Activated naive CD8-positive, alpha-beta T cell treated with anti-CD3 and anti-CD28 coated beads, Interleukin-2, amount 50 U/mL, for 24 hours (primary cell): Measurements from ENCODE around the gene MED26.

Experiments
- ATAC-seq: fragments of 150-1000 bp; cut with Tn5 transposase; one replicate; pipeline ENCODE4 v1.10.0; 2021
- DNase-seq: peaks from one replicate; pipeline ENCODE4 v3.0.0; 2021
- H3K27ac Mint-ChIP-seq: one replicate; pipeline ENCODE4 v1.8.0; 2021; ENCODE audit warnings: mild to moderate bottlenecking, mixed read lengths
- H3K27me3 Mint-ChIP-seq: one replicate; pipeline ENCODE4 v1.8.0; 2021; ENCODE audit warnings: mixed read lengths
- H3K36me3 Mint-ChIP-seq: one replicate; pipeline ENCODE4 v1.8.0; 2021; ENCODE audit warnings: low read depth, mixed read lengths
- H3K4me1 Mint-ChIP-seq: one replicate; pipeline ENCODE4 v1.8.0; 2021; ENCODE audit warnings: mixed read lengths
- H3K4me3 Mint-ChIP-seq: one replicate; pipeline ENCODE4 v1.8.0; 2021; ENCODE audit warnings: mild to moderate bottlenecking, moderate library complexity, mixed read lengths
- H3K9me3 Mint-ChIP-seq: one replicate; pipeline ENCODE4 v1.8.0; 2021; ENCODE audit warnings: mixed read lengths

MED26 gene

DNA sequence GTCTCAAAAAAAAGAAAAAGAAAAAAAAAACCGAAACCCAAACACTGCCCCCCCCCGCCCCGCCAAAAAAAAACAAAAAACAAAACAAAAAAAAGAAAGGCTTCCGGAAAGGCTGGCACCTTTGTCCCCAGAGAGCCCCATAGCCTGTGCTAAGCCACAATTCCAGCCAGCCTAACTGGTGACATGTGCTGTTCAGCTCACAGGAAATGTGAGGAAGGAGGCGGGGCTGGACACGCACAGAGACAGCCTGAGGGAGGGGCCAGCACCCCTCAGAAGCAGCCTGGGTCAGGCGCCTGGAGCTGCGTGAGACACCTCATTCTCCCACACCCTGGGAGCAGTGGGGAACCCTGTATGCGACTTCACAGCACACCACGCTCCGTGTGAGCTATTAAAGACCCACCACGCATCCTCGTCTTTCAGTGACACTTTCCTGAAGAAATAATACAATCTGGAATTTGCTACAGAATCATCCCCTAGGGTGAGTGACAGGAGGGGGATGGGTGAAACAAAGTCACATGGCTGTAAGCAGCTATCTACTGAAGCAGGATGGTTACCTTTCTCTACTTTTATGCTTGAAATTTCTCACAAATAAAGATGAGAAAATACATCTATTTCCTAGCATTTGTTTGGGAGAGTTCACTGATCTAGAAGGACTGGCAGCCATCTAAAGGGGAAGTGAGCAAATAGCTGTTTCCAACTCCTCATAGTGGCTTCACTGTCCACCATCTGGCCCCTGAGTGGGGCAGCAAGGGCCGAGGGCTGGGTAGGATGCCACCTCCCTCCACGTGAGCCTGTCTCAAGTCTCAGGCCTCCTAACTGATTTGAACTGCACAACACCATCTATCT is 43.5 kb downstream of the MED26 start:
- peak; percentile 89 for DNase-seq
- ATAC-seq, result peak; percentile 80
- Mint-ChIP-seq H3K9me3 (no peaks in the 10 kb centered on the region), H3K36me3 (peaks cover 3% of the 10 kb centered on the region), H3K27me3 (no peaks in the 10 kb centered on the region), H3K4me1 (peaks cover 84% of the 10 kb centered on the region), H3K4me3 (peak overlapping the region; percentile 88), H3K27ac (peak overlapping the region; percentile 85)

GRCh38 chr19:16582486-16583261 is 45.3 kb downstream of the MED26 start:
- H3K9me3 Mint-ChIP-seq, result no peaks in the 10 kb centered on the region
- peaks cover 75% of the 10 kb centered on the region for H3K4me1 Mint-ChIP-seq
- DNase-seq, result no peak
- peak overlapping the region; percentile 88 for H3K4me3 Mint-ChIP-seq
- ATAC-seq, result no peak
- H3K27me3 Mint-ChIP-seq, result no peaks in the 10 kb centered on the region
- peak overlapping the region; percentile 85 for H3K27ac Mint-ChIP-seq
- H3K36me3 Mint-ChIP-seq, result peaks cover 7% of the 10 kb centered on the region

GRCh38 chr19:16581971-16582343 is 46.0 kb downstream of the MED26 start:
- Mint-ChIP-seq H3K9me3 (no peaks in the 10 kb centered on the region), H3K36me3 (peaks cover 7% of the 10 kb centered on the region), H3K4me1 (peaks cover 68% of the 10 kb centered on the region), H3K27ac (peak overlapping the region; percentile 74), H3K4me3 (no peak overlapping the region), H3K27me3 (no peaks in the 10 kb centered on the region)
- DNase-seq, result no peak
- no peak for ATAC-seq

DNA sequence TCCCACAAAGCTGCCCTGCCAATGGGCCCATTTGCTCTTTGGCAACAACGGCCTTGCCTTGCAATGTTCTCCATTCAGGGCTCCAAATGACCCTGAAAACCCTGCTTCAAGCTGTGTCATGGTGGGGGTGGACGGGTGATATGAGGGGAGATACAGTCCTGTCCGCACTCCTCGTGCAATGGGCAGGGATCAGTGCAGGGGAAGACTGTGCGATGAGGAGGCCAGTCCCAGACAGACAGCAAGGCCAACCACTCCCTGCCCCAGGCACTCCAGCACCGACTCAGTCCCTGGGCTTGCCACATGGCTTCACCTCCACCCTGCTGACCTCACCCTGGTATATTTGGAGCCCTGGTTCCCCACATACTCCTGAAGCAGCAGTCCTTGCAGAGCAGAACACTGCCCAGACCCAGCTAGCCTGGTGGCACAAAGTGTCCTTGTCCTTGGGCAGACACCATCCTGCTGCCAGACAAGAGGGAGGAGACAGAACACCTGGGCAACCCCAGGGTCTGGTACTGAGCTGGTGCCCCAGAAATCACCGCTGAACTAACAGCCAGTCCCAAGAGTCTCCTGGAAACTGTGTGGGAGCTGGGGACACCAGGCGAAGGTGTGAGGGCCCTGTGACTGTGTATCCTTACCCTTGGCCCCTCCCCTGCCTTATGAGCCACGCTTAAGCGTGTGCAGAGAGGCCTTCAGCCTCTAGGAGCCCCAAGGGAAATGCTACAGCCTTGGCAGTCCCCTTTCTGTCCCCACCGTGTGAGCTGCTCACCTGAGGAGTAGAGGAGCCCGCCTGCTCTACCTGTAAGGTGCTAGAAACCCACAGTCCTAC is 46.6 kb downstream of the MED26 start:
- Mint-ChIP-seq H3K4me3 (no peak overlapping the region), H3K27ac (peak overlapping the region; percentile 74), H3K27me3 (no peaks in the 10 kb centered on the region), H3K4me1 (peaks cover 62% of the 10 kb centered on the region), H3K36me3 (peaks cover 8% of the 10 kb centered on the region), H3K9me3 (no peaks in the 10 kb centered on the region)
- ATAC-seq, result no peak
- DNase-seq, result no peak

- Mint-ChIP-seq H3K4me1 (peaks cover 55% of the 10 kb centered on the region), H3K4me3 (no peak overlapping the region), H3K27me3 (no peaks in the 10 kb centered on the region), H3K36me3 (peaks cover 15% of the 10 kb centered on the region), H3K9me3 (no peaks in the 10 kb centered on the region), H3K27ac (peak overlapping the region; percentile 41)
- ATAC-seq, result no peak
- no peak for DNase-seq
Observed at GRCh38 chr19:16579381-16579780, 48.6 kb downstream of the MED26 start.

GRCh38 chr19:16577531-16577985 is 50.4 kb downstream of the MED26 start:
- no peak overlapping the region for H3K4me3 Mint-ChIP-seq
- no peak for ATAC-seq
- no peaks in the 10 kb centered on the region for H3K9me3 Mint-ChIP-seq
- H3K36me3 Mint-ChIP-seq, result peaks cover 22% of the 10 kb centered on the region
- DNase-seq, result no peak
- peaks cover 57% of the 10 kb centered on the region for H3K4me1 Mint-ChIP-seq
- no peak overlapping the region for H3K27ac Mint-ChIP-seq
- H3K27me3 Mint-ChIP-seq, result no peaks in the 10 kb centered on the region

GRCh38 chr19:16576690-16577530 is 51.1 kb downstream of the MED26 start:
- DNase-seq (no peak), ATAC-seq (no peak)
- Mint-ChIP-seq H3K9me3 (no peaks in the 10 kb centered on the region), H3K4me1 (peaks cover 57% of the 10 kb centered on the region), H3K27ac (no peak overlapping the region), H3K36me3 (peaks cover 25% of the 10 kb centered on the region), H3K27me3 (no peaks in the 10 kb centered on the region), H3K4me3 (no peak overlapping the region)

DNA sequence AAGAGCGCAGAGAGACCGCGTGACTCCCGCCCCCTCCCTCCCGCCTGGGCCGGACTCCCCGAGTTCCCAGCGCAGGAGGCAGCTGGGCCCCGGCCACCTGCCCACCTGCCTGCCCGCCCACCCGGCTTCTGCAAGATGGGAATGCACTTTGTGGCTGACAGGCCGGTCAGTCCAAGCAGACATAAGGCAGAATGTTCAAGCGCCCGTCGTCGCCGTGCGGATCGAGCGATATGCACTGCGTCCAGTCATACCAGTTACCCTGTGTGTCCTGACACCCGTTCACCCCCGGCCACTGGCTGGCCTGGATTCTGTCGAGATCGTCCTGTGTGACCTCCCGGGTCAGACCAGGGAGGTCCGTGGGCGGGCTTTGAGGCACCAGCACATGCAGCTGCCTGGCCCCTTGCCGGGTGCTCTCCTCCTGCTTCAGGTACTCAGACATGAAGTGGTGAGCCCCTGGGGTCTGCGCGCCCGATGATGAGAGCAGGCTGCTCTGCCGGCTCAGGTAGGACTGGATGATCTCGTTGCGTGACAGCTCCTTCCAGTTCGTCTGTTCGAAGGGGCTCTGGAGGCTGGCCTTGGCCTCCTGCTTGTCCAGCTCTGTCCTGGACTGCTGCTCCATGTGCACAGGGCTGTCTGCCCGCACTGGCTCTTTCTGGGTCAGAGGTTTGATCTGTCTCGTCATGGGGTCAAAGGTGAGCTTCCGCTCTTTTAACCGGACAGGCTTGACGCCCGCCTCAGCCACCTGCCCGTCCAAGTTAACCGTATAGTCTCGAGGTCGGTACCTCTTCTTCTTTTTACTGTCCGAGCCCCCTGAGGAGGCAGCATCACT is 51.9 kb downstream of the MED26 start:
- H3K9me3 Mint-ChIP-seq, result no peaks in the 10 kb centered on the region
- no peak for ATAC-seq
- no peak overlapping the region for H3K4me3 Mint-ChIP-seq
- peaks cover 59% of the 10 kb centered on the region for H3K4me1 Mint-ChIP-seq
- H3K27ac Mint-ChIP-seq, result peak overlapping the region; percentile 39
- peaks cover 25% of the 10 kb centered on the region for H3K36me3 Mint-ChIP-seq
- H3K27me3 Mint-ChIP-seq, result no peaks in the 10 kb centered on the region
- DNase-seq, result no peak

DNA sequence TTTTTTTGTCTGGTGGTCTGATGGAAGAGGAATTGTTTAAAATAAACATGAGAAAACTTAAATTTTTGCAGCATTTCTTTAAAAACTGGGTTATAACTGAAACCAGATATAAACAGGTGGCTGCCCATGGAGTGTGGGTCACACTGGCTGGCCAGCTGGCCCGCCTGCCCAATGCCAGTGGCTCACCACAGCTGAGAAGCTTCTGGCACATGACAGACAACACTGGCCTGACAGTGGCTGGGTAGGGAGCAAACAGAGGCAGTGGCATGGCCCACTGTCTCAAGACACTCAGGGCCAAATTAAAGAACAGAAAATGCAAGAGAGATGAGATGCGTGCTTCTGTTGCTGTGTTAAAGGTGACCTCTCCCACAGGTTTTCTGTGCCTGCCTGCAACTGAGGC is 52.7 kb downstream of the MED26 start:
- Mint-ChIP-seq H3K9me3 (no peaks in the 10 kb centered on the region), H3K4me1 (peaks cover 61% of the 10 kb centered on the region), H3K4me3 (no peak overlapping the region), H3K27ac (peak overlapping the region; percentile 99), H3K27me3 (no peaks in the 10 kb centered on the region), H3K36me3 (peaks cover 27% of the 10 kb centered on the region)
- ATAC-seq, result no peak
- no peak for DNase-seq

- H3K36me3 Mint-ChIP-seq, result peaks cover 39% of the 10 kb centered on the region
- no peaks in the 10 kb centered on the region for H3K9me3 Mint-ChIP-seq
- DNase-seq (no peak), ATAC-seq (no peak)
- H3K4me1 Mint-ChIP-seq, result peaks cover 52% of the 10 kb centered on the region
- H3K4me3 Mint-ChIP-seq, result peak overlapping the region; percentile 99
- peak overlapping the region; percentile 99 for H3K27ac Mint-ChIP-seq
- no peaks in the 10 kb centered on the region for H3K27me3 Mint-ChIP-seq
Observed at GRCh38 chr19:16573925-16574324, 54.1 kb downstream of the MED26 start.

- no peak for ATAC-seq
- DNase-seq, result no peak
- Mint-ChIP-seq H3K27ac (peak overlapping the region; percentile 99), H3K4me3 (peak overlapping the region; percentile 99), H3K4me1 (peaks cover 49% of the 10 kb centered on the region), H3K27me3 (no peaks in the 10 kb centered on the region), H3K36me3 (peaks cover 38% of the 10 kb centered on the region), H3K9me3 (no peaks in the 10 kb centered on the region)
Observed at GRCh38 chr19:16573296-16573695, 54.7 kb downstream of the MED26 start.

GRCh38 chr19:16572332-16573211 is 55.4 kb downstream of the MED26 start, which contains the start of gene SLC35E1:
Gene SLC35E1, minus strand, starts transcription at chr19:16572415. Its CDS starts 51 bp downstream, at chr19:16572364.
- no peaks in the 10 kb centered on the region for H3K27me3 Mint-ChIP-seq
- DNase-seq (peak; percentile 94), ATAC-seq (peak; percentile 95)
- H3K27ac Mint-ChIP-seq, result peak within 1 kb of the TSS; percentile 99
- H3K9me3 Mint-ChIP-seq, result no peaks in the 10 kb centered on the region
- H3K4me3 Mint-ChIP-seq, result peak within 1 kb of the TSS; percentile 99
- H3K36me3 Mint-ChIP-seq, result peaks cover 41% of the 10 kb centered on the region
- peaks cover 47% of the 10 kb centered on the region for H3K4me1 Mint-ChIP-seq
